GM18867 (cell line): Measurements from ENCODE around the gene ARID5B.
A peak's percentile ranks its signal among the peaks of the same experiment; 100 is the strongest.

Source experiments
- ATAC-seq: cut with Tn5 transposase; IDR thresholded peaks from one replicate; pipeline ENCODE4 v1.9.1; 2021; ENCODE audit warnings: mild to moderate bottlenecking, moderate library complexity; ENCODE audit not compliant: unreplicated experiment

Gene ARID5B

GRCh38 chr10:62083412-62084267 lies 182.1 kb downstream of the ARID5B start:
- ATAC-seq: peak; percentile 2

- no peak for ATAC-seq
These were observed 183.0 kb downstream of the ARID5B start for GRCh38 chr10:62084451-62084850.

- ATAC-seq: no peak
These were observed 183.9 kb downstream of the ARID5B start for GRCh38 chr10:62085404-62085803.

GRCh38 chr10:62085821-62086220 lies 184.3 kb downstream of the ARID5B start:
- ATAC-seq: no peak

- ATAC-seq: peak; percentile 32
These were observed 185.8 kb downstream of the ARID5B start for GRCh38 chr10:62087329-62087728.

- no peak for ATAC-seq
These were observed 187.3 kb downstream of the ARID5B start for GRCh38 chr10:62088786-62089185.

- ATAC-seq: no peak
These were observed 191.0 kb downstream of the ARID5B start for GRCh38 chr10:62092301-62093030.

- no peak for ATAC-seq
These were observed 192.4 kb downstream of the ARID5B start for GRCh38 chr10:62093863-62094291.

- no peak for ATAC-seq
These were observed 194.0 kb downstream of the ARID5B start for GRCh38 chr10:62095181-62096122.

- no peak for ATAC-seq
These were observed 194.9 kb downstream of the ARID5B start for GRCh38 chr10:62096256-62096933.

GRCh38 chr10:62098278-62099121 lies 197.0 kb downstream of the ARID5B start:
- no peak for ATAC-seq

- ATAC-seq: no peak
These were observed 197.8 kb downstream of the ARID5B start for GRCh38 chr10:62099299-62099698.

GRCh38 chr10:62103857-62104256 lies 202.4 kb downstream of the ARID5B start:
- no peak for ATAC-seq

GRCh38 chr10:62106929-62107519 lies 205.5 kb downstream of the ARID5B start:
- ATAC-seq: no peak

- peak; percentile 24 for ATAC-seq
These were observed 207.5 kb downstream of the ARID5B start for GRCh38 chr10:62108759-62109586.

- ATAC-seq: peak; percentile 85
These were observed 208.2 kb downstream of the ARID5B start for GRCh38 chr10:62109587-62110293.

GRCh38 chr10:62112300-62112699 lies 210.8 kb downstream of the ARID5B start:
- ATAC-seq: no peak

GRCh38 chr10:62112963-62113362 lies 211.5 kb downstream of the ARID5B start:
- ATAC-seq: no peak
